Measurements from ENCODE around the gene EIF5A.

GRCh38 chr17:7260151-7260550 is 47.3 kb upstream of the EIF5A start:
- TF ChIP-seq EP300 (IDR thresholded peaks at IDR 0.05; ENCODE audit: borderline replicate concordance) (no peak), FOXM1 (IDR thresholded peaks at IDR 0.05; ENCODE audit: borderline replicate concordance, low read depth) (no peak)
